K562 (cell line): ENCODE results near the gene DLGAP1. TPM values are rescaled to one million over a fixed set of nuclear protein-coding genes. Genes with fewer than 3 reads are reported as not detected.

Experiments used
- EHMT2 ChIP-seq: fragments of 450-650 bp; IDR thresholded peaks from 2 replicates; pipeline ENCODE4 v1.6.1; 2018; ENCODE audit warnings: antibody characterized with exemption
- FOS ChIP-seq: IDR thresholded peaks from 3 replicates; pipeline ENCODE4 v1.6.1; 2011; ENCODE audit not compliant: insufficient read length; ENCODE audit errors: extremely low read depth
- FOSL1 ChIP-seq: fragments of 200-800 bp; sonication (Bioruptor generic); conservative IDR thresholded peaks from 2 replicates; pipeline ENCODE4 v1.6.1; 2016; ENCODE audit warnings: missing genetic modification characterization, missing compliant biosample characterization
- FOXA1 ChIP-seq: fragments of 450-650 bp; IDR thresholded peaks from 2 replicates; pipeline ENCODE4 v1.6.1; 2016; ENCODE audit warnings: mild to moderate bottlenecking, borderline replicate concordance
- HMBOX1 ChIP-seq: sonication (generic); IDR thresholded peaks from 2 replicates; pipeline ENCODE4 v1.6.1; 2016
- HSF4 ChIP-seq: fragments of 250-450 bp; sonication (Bioruptor Pico); IDR thresholded peaks from 2 replicates; pipeline ENCODE4 v2.1.2; 2022; ENCODE audit warnings: mild to moderate bottlenecking, moderate library complexity, borderline replicate concordance
- MBD1 ChIP-seq: fragments of 250-450 bp; sonication (Bioruptor Pico); IDR thresholded peaks from 2 replicates; pipeline ENCODE4 v1.8.0; 2022; ENCODE audit warnings: inconsistent platforms
- MNT ChIP-seq, 2 experiments: fragments of 450-650 bp; conservative IDR thresholded peaks; 2 replicates each; pipeline ENCODE4 v1.6.1; 2017; ENCODE audit warnings: mild to moderate bottlenecking in 2 of 2, moderate library complexity in 2 of 2
- NFIC ChIP-seq: fragments of 450-650 bp; IDR thresholded peaks from 2 replicates; pipeline ENCODE4 v1.6.1; 2017; ENCODE audit warnings: mild to moderate bottlenecking, inconsistent platforms
- NR2C2 ChIP-seq, 2 experiments: fragments of 200-800 bp in 1 of 2; sonication (Bioruptor generic) in 1 of 2; sonication (generic) in 1 of 2; formaldehyde crosslinking in 1 of 2; IDR thresholded peaks; 2 replicates each; pipeline versions ENCODE4 v1.6.1 to v1.8.0; 2016 to 2022; ENCODE audit warnings: mild to moderate bottlenecking in 1 of 2, missing compliant biosample characterization in 1 of 2, missing genetic modification characterization in 1 of 2, missing genetic modification reagents in 1 of 2
- PRPF4 ChIP-seq: fragments of 200-400 bp; formaldehyde crosslinking; IDR thresholded peaks from one replicate; pipeline ENCODE4 v1.6.1; 2017; ENCODE audit warnings: low read length, low read depth, mild to moderate bottlenecking; ENCODE audit not compliant: insufficient read depth, poor library complexity, severe bottlenecking
- TBP ChIP-seq: optimal IDR thresholded peaks from 2 replicates; pipeline ENCODE3; 2011; ENCODE audit warnings: low read depth, low read length, improper control_type of control experiment
- ZHX1 ChIP-seq: fragments of 150-350 bp; conservative IDR thresholded peaks from 2 replicates; pipeline ENCODE4 v1.6.1; 2014; ENCODE audit warnings: low read length
- ZNF140 ChIP-seq: fragments of 250-450 bp; sonication (Bioruptor Pico); IDR thresholded peaks from 2 replicates; pipeline ENCODE4 v1.8.0; 2021; ENCODE audit warnings: moderate library complexity, mild to moderate bottlenecking, inconsistent platforms
- ZNF146 ChIP-seq: IDR thresholded peaks from one replicate; pipeline ENCODE4 v1.6.1; 2018; ENCODE audit warnings: missing compliant biosample characterization; ENCODE audit not compliant: unreplicated experiment
- ZNF24 ChIP-seq: fragments of 450-650 bp; IDR thresholded peaks from 2 replicates; pipeline ENCODE4 v1.6.1; 2016
- ZNF449 ChIP-seq: fragments of 250-450 bp; sonication (Bioruptor Pico); IDR thresholded peaks from 2 replicates; pipeline ENCODE4 v1.8.0; 2022; ENCODE audit warnings: moderate library complexity, mild to moderate bottlenecking, inconsistent platforms
- ZNF830 ChIP-seq: fragments of 250-450 bp; sonication (Bioruptor Pico); IDR thresholded peaks from 2 replicates; pipeline ENCODE4 v1.5.0; 2021; ENCODE audit warnings: mild to moderate bottlenecking
- polyA plus RNA-seq, 8 experiments: library from polyadenylated mRNA; depleted of rRNA in 4 of 8; stranded (reverse) in 5 of 8; unstranded in 3 of 8; fragments of >200 nt; fragmentation: Nextera tagmentation in 2 of 8; fragmentation: Illumina TruSeq in 1 of 8; extraction: Ambion mirVana in 2 of 8; extraction: Trizol in 1 of 8; gene quantifications; 2 replicates each; pipeline versions ENCODE4 v1.2.1 to v1.2.3, GENCODE V29; 2011 to 2014; ENCODE audit warnings: inconsistent platforms in 1 of 8, missing spikeins in 1 of 8
- total RNA-seq, 7 experiments: library from RNA; depleted of rRNA in 6 of 7; stranded (reverse); fragments of >200 nt in 6 of 7; fragmentation: Illumina TruSeq in 2 of 7; extraction: Trizol in 2 of 7; gene quantifications; 2 replicates each; pipeline versions ENCODE4 v1.2.1 to v1.2.3, GENCODE V29; 2011 to 2021; ENCODE audit warnings: low replicate concordance in 1 of 7

DLGAP1 gene
- total and polyA plus RNA-seq, 9 of the 15 experiments (the other 6 are each of a cell fraction or from before 2014, with no cell fraction given), result 0.04 to 0.22 (median 0.08) TPM

GRCh38 chr18:3526421-3527354 lies 928.4 kb downstream of the DLGAP1 start (continued):
- TF ChIP-seq ZHX1 (no peak), ZNF24 (peak; percentile 48; the same call in 1 of the 2 replicates), ZNF830 (CRISPR knock-in tag) (no peak), ZNF449 (CRISPR knock-in tag) (no peak), MNT (conservative IDR thresholded peaks at IDR 0.05) (peak in 1 of 2 experiments; percentile 50; a peak in 1 of 4 replicates), ZNF140 (CRISPR knock-in tag) (no peak), HMBOX1 (0 out of 2 replicates have a peak, but pooled peaks have one; percentile 23), TBP (no peak), ZNF146 (CRISPR knock-in tag) (no peak), FOS (no peak), FOXA1 (no peak), FOSL1 (tag) (no peak), HSF4 (CRISPR knock-in tag) (no peak), EHMT2 (0 out of 2 replicates have a peak, but pooled peaks have one; percentile 72), PRPF4 (no peak), NR2C2 (CRISPR knock-in tag; IDR thresholded peaks at IDR 0.05) (no peak), NR2C2 (tag; IDR thresholded peaks at IDR 0.05) (no peak), MBD1 (no peak), NFIC (peak; percentile 77)
